Mesenchymal stem cell (in vitro differentiated cells and primary cell): Measurements from ENCODE around the gene HLTF.
A peak's percentile ranks its signal among the peaks of the same experiment; 100 is the strongest.

Experiments used
- DNase-seq: peaks from one replicate; pipeline ENCODE4 v3.0.0-alpha.2; 2013
- H2AFZ ChIP-seq: one replicate; pipeline ENCODE4 v1.6.1; 2013; ENCODE audit warnings: low read depth, mild to moderate bottlenecking, control low read depth, inconsistent platforms, low read length, moderate library complexity
- H2AK5ac ChIP-seq: 2 replicates; pipeline ENCODE4 v1.6.1; 2013; ENCODE audit warnings: low read length, moderate library complexity, mild to moderate bottlenecking, inconsistent platforms; ENCODE audit not compliant: severe bottlenecking
- H2BK120ac ChIP-seq: one replicate; pipeline ENCODE4 v1.6.1; 2013; ENCODE audit warnings: low read depth, mild to moderate bottlenecking, inconsistent platforms, low read length, moderate library complexity
- H2BK12ac ChIP-seq, 2 experiments: one replicate each; pipeline ENCODE4 v1.6.1; 2013; ENCODE audit warnings: inconsistent platforms in 2 of 2, low read length in 2 of 2, mild to moderate bottlenecking in 2 of 2, moderate library complexity in 2 of 2, control low read depth in 1 of 2
- H2BK15ac ChIP-seq: one replicate; pipeline ENCODE4 v1.6.1; 2013; ENCODE audit warnings: mild to moderate bottlenecking, low read depth, inconsistent platforms; ENCODE audit not compliant: poor library complexity, severe bottlenecking
- H2BK5ac ChIP-seq: 2 replicates; pipeline ENCODE4 v1.6.1; 2013; ENCODE audit warnings: low read depth, mild to moderate bottlenecking, low read length, control low read depth, inconsistent platforms; ENCODE audit not compliant: poor library complexity, severe bottlenecking
- H3K14ac ChIP-seq, 2 experiments: one replicate each; pipeline ENCODE4 v1.6.1; 2013; ENCODE audit warnings: inconsistent platforms in 2 of 2, low read length in 2 of 2, control low read depth in 1 of 2, mild to moderate bottlenecking in 1 of 2, moderate library complexity in 1 of 2
- H3K18ac ChIP-seq, 2 experiments: one replicate each; pipeline ENCODE4 v1.6.1; 2013; ENCODE audit warnings: inconsistent platforms in 2 of 2, low read length in 2 of 2, control low read depth in 1 of 2, low read depth in 1 of 2, mild to moderate bottlenecking in 1 of 2
- H3K23ac ChIP-seq, 2 experiments: one replicate each; pipeline ENCODE4 v1.6.1; 2013; ENCODE audit warnings: inconsistent platforms in 2 of 2, low read length in 2 of 2, mild to moderate bottlenecking in 2 of 2, moderate library complexity in 2 of 2, control low read depth in 1 of 2
- H3K27ac ChIP-seq: 2 replicates; pipeline ENCODE4 v1.5.1; 2013; ENCODE audit warnings: mild to moderate bottlenecking, moderate library complexity, low read length, control low read depth, inconsistent platforms; ENCODE audit not compliant: poor library complexity, severe bottlenecking
- H3K27me3 ChIP-seq, 2 experiments: 2 replicates each; pipeline versions ENCODE4 v1.6.1 to v1.7.0; 2013; ENCODE audit warnings: low read length in 2 of 2, mild to moderate bottlenecking in 2 of 2, moderate library complexity in 2 of 2, control low read depth in 1 of 2, inconsistent platforms in 1 of 2; ENCODE audit not compliant: control insufficient read depth in 1 of 2, insufficient read depth in 1 of 2
- H3K36me3 ChIP-seq, 2 experiments: 2 replicates each; pipeline versions ENCODE4 v1.6.1 to v1.7.0; 2013; ENCODE audit warnings: low read length in 2 of 2, control low read depth in 1 of 2, inconsistent platforms in 1 of 2, low read depth in 1 of 2, mild to moderate bottlenecking in 1 of 2; ENCODE audit not compliant: insufficient read depth in 2 of 2, control insufficient read depth in 1 of 2
- H3K4ac ChIP-seq, 2 experiments: one replicate each; pipeline ENCODE4 v1.6.1; 2013; ENCODE audit warnings: inconsistent platforms in 2 of 2, low read length in 2 of 2, mild to moderate bottlenecking in 2 of 2, moderate library complexity in 2 of 2, control low read depth in 1 of 2, low read depth in 1 of 2
- H3K4me1 ChIP-seq: 2 replicates; pipeline ENCODE4 v1.6.1; 2013; ENCODE audit warnings: low read depth, low read length, control low read depth; ENCODE audit not compliant: control insufficient read depth, insufficient read depth
- H3K4me2 ChIP-seq: 2 replicates; pipeline ENCODE4 v1.6.1; 2013; ENCODE audit warnings: low read length, mild to moderate bottlenecking, inconsistent platforms; ENCODE audit not compliant: poor library complexity, severe bottlenecking
- H3K4me3 ChIP-seq, 2 experiments: 2 replicates each; pipeline versions ENCODE4 v1.5.1 to v1.7.0; 2013; ENCODE audit warnings: low read length in 2 of 2, mild to moderate bottlenecking in 2 of 2, control low read depth in 1 of 2, low read depth in 1 of 2; ENCODE audit not compliant: insufficient read depth in 1 of 2
- H3K79me1 ChIP-seq: replicated peaks from 2 replicates; pipeline ENCODE4 v1.6.1; 2013; ENCODE audit warnings: mild to moderate bottlenecking, control low read depth, low read length, inconsistent platforms; ENCODE audit not compliant: poor library complexity, severe bottlenecking
- H3K9ac ChIP-seq: 2 replicates; pipeline ENCODE4 v1.7.0; 2013; ENCODE audit warnings: mild to moderate bottlenecking, low read length, moderate library complexity
- H3K9me3 ChIP-seq: 2 replicates; pipeline ENCODE4 v1.7.0; 2013; ENCODE audit warnings: mild to moderate bottlenecking, low read length; ENCODE audit not compliant: control insufficient read depth
- H4K8ac ChIP-seq: one replicate; pipeline ENCODE4 v1.6.1; 2013; ENCODE audit warnings: inconsistent platforms, mild to moderate bottlenecking, low read length, moderate library complexity
- H4K91ac ChIP-seq: one replicate; pipeline ENCODE4 v1.6.1; 2013; ENCODE audit warnings: mild to moderate bottlenecking, low read length, inconsistent platforms
- WGBS: methylation state at CpG from one replicate; pipeline ENCODE4 v1.1.7; 2013; ENCODE audit warnings: mixed read lengths; 5-methylcytosine and 5-hydroxymethylcytosine counted together

The HLTF gene

DNA sequence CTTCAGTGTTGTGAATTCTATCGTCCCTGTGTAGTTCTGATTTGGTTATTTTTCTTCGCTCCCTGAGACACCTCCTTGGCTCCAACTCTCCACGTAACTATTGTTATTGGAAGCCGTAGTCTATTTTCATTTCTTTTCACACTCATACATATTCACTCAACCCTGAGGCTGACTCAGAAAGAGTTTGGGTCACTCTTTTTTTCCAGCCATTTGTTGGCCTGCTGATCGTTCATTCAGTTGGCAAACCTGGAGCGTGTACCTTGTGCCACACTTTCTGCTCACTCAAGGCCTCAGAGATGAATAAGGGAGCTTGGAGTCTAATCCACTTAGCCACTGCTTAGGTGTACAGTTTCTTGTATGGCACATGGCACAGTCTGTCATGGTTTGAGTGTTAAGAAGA is 72.6 kb downstream of the HLTF start:
- H3K79me1 ChIP-seq = peaks cover 21% of the 10 kb centered on the region
- no peak overlapping the region for H2BK12ac ChIP-seq
- WGBS = 98% methylated on average over 6 of the region's 6 CpGs
- H4K8ac ChIP-seq = no peak overlapping the region
- H3K9ac ChIP-seq = no peak overlapping the region
- no peak overlapping the region for H4K91ac ChIP-seq
- H3K9me3 ChIP-seq = no peaks in the 10 kb centered on the region
- no peak overlapping the region for H2BK120ac ChIP-seq
- no peak overlapping the region for H3K4ac ChIP-seq
- H3K27ac ChIP-seq = no peak overlapping the region
- H2BK5ac ChIP-seq = no peak overlapping the region
- H2AFZ ChIP-seq = no peak overlapping the region
- no peak overlapping the region for H3K4me3 ChIP-seq
- H3K36me3 ChIP-seq = peaks cover 10 to 59% of the 10 kb centered on the region in 2 experiments
- H2AK5ac ChIP-seq = peak overlapping the region; percentile 45
- H3K4me1 ChIP-seq = peaks cover 6% of the 10 kb centered on the region
- no peak for DNase-seq
- no peak overlapping the region for H2BK15ac ChIP-seq
- no peak overlapping the region for H3K4me2 ChIP-seq
- no peaks in the 10 kb centered on the region for H3K27me3 ChIP-seq
- H3K23ac ChIP-seq = no peak overlapping the region
- no peak overlapping the region for H3K18ac ChIP-seq
- no peak overlapping the region for H3K14ac ChIP-seq

DNA sequence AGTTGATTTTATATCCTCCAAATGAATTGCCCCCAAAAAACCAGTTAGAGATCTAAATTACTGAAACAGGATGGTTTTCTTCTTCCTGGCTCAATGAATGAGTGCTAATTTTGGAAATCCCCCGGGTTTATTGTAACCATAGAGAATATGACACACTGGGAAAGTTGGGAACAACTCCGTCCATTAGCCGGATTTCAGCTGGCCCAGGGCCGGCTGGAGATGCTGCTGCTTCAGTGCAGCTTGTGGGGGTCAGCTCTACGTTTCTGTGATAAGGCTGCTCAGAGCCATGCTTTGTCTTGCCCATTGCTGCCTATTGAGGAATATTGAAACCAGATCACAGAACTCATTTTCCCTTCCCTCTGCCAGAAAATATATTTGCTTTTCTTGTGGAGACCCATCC is 74.7 kb downstream of the HLTF start:
- Histone ChIP-seq H4K91ac (no peak overlapping the region), H3K4me1 (peaks cover 4% of the 10 kb centered on the region), H2BK12ac (no peak overlapping the region), H4K8ac (no peak overlapping the region), H3K9me3 (no peaks in the 10 kb centered on the region), H3K4me3 (no peak overlapping the region), H3K18ac (no peak overlapping the region), H2BK5ac (no peak overlapping the region), H3K4ac (no peak overlapping the region), H2AFZ (no peak overlapping the region), H2AK5ac (no peak overlapping the region), H2BK15ac (no peak overlapping the region), H3K14ac (no peak overlapping the region), H3K36me3 (peaks cover 17 to 78% of the 10 kb centered on the region in 2 experiments), H3K9ac (peak overlapping the region; percentile 2), H3K4me2 (no peak overlapping the region), H3K23ac (no peak overlapping the region), H2BK120ac (no peak overlapping the region), H3K27me3 (no peaks in the 10 kb centered on the region), H3K79me1 (peaks cover 26% of the 10 kb centered on the region), H3K27ac (no peak overlapping the region)
- 94% methylated on average over 5 of the region's 5 CpGs for WGBS
- DNase-seq = no peak

DNA sequence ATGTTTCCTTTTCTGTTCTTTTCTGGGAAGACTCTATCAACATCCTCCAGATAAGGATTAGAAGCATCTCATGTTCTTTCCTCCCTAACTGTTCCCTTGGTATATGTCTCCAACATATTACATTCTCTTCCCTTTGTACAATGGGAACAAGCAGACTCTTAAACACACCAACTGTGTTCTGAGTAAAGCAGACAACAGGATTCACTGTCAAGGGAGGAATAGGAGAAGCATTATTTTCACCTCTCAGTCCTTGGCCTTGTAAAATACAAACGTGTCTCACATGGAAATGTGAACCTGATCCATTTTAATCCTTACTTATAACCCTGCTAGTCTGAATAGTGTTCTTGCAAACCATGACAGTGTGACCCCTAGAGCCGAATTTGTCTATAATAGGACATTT is 75.4 kb downstream of the HLTF start:
- no peak overlapping the region for H4K8ac ChIP-seq
- H3K27ac ChIP-seq = no peak overlapping the region
- H3K79me1 ChIP-seq = peaks cover 23% of the 10 kb centered on the region
- peaks cover 17 to 84% of the 10 kb centered on the region in 2 experiments for H3K36me3 ChIP-seq
- H3K27me3 ChIP-seq = no peaks in the 10 kb centered on the region
- H2AFZ ChIP-seq = no peak overlapping the region
- no peaks in the 10 kb centered on the region for H3K9me3 ChIP-seq
- no peak overlapping the region for H3K4ac ChIP-seq
- H2BK15ac ChIP-seq = no peak overlapping the region
- H3K18ac ChIP-seq = no peak overlapping the region
- H2BK12ac ChIP-seq = no peak overlapping the region
- H2AK5ac ChIP-seq = no peak overlapping the region
- H3K9ac ChIP-seq = no peak overlapping the region
- WGBS = 92% methylated on average over 2 of the region's 2 CpGs
- H2BK120ac ChIP-seq = no peak overlapping the region
- DNase-seq = no peak
- H3K4me3 ChIP-seq = no peak overlapping the region
- H3K14ac ChIP-seq = no peak overlapping the region
- H3K4me1 ChIP-seq = peaks cover 2% of the 10 kb centered on the region
- no peak overlapping the region for H4K91ac ChIP-seq
- no peak overlapping the region for H3K23ac ChIP-seq
- H3K4me2 ChIP-seq = no peak overlapping the region
- H2BK5ac ChIP-seq = no peak overlapping the region

DNA sequence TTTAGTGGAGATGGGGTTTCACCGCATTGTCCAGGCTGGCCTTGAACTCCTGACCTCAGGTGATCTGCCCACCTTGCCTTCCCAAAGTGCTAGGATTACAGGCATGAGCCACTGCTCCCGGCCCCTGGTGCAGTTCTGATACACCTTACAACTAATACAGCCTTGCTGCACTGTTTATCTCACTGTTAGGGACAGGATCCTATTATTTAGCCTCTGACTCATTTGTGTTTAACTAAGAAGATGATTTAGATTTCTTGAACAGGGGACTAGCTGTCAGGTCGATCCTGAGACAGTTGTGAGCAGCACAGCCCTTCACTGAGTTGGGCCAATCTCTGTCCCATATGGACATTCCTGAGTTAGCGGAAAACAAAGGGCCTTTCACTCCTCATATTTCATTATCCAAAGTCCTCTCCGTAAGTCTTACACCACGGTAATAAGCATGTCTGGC is 75.8 kb downstream of the HLTF start:
- no peak overlapping the region for H3K14ac ChIP-seq
- H3K4ac ChIP-seq = no peak overlapping the region
- H2AK5ac ChIP-seq = no peak overlapping the region
- no peak overlapping the region for H3K9ac ChIP-seq
- no peak overlapping the region for H4K91ac ChIP-seq
- H2BK12ac ChIP-seq = no peak overlapping the region
- H3K9me3 ChIP-seq = no peaks in the 10 kb centered on the region
- H3K18ac ChIP-seq = no peak overlapping the region
- no peak overlapping the region for H3K27ac ChIP-seq
- H3K79me1 ChIP-seq = peaks cover 22% of the 10 kb centered on the region
- no peak overlapping the region for H2BK15ac ChIP-seq
- H2AFZ ChIP-seq = no peak overlapping the region
- no peaks in the 10 kb centered on the region for H3K27me3 ChIP-seq
- no peak overlapping the region for H4K8ac ChIP-seq
- H2BK120ac ChIP-seq = no peak overlapping the region
- H3K23ac ChIP-seq = no peak overlapping the region
- no peak overlapping the region for H3K4me3 ChIP-seq
- no peak overlapping the region for H3K4me2 ChIP-seq
- H3K36me3 ChIP-seq = peaks cover 15 to 85% of the 10 kb centered on the region in 2 experiments
- H2BK5ac ChIP-seq = no peak overlapping the region
- H3K4me1 ChIP-seq = peaks cover 3% of the 10 kb centered on the region
- DNase-seq = peak; percentile 38
- WGBS = 55% methylated on average over 5 of the region's 6 CpGs
